Midbrain (tissue), 1 donor: ENCODE measurements around the gene RHOH.

ENCODE experiments used
- DNase-seq: peaks from one replicate; lab custom pipeline; 2025; lab: John Stamatoyannopoulos, UW

RHOH gene

DNA sequence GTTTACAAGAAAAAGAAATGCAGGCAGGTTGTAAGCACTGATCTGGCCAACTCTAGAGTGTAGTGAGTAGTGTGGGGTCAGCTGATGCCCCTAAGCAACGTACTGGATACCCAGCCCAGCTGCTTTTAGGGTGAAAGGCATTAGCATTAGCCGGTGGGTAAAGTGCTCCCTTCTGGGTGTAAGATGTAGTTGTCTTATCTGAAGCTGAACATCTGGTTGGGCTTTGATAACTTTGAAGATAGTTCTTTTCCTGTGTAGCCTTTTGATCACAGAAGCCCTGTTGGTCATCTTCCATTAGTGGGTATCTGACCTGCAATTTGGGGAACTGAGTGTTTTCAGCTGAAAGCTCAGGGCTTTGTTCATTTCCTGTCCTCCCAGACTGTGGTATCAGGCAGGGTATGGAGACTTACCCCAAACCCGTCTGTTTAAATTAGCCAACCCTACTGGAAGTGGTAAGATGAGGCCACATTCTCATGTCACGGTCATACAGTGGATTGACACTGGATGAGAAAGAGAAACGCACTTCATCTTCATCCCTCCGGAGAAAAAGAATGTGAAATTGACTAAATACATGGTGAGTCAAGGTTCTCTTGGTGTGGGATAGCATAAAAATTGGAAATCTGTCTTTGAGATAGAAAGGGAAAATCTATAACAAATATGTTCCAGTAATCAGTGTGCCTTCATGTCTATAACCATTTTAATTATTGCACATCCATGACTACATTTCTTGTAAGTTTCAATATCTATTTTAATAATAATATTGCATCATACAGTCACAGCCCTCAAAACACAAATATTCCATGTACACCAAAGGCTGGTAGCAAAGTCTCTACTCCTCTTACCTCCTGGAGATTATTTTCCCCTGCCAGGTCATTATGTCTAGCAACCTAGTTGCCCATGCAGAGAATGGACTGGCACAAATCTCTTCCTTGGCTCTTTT lies 8.7 kb downstream of the RHOH start:
- DNase-seq, result no peak

- no peak for DNase-seq
Observed at GRCh38 chr4:40206426-40206825, 9.6 kb downstream of the RHOH start.

DNA sequence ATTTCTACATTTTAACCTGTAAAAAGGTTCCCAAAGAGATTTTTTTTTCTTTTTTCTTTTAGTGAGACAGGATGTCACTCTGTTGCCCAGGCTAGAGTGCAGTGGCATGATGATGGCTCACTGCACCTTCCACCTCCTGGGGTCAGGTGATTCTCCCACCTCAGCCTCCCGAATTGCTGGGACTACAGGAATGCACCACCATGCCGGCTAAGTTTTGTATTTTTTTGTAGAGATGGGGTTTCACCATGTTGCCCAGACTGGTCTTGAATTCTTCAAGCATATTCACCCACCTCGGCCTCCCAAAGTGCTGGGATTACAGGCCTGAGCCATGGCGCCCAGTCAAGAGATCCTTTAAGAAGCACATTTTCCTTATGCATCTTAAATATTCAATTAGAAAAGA lies 12.6 kb downstream of the RHOH start:
- DNase-seq, result no peak

DNA sequence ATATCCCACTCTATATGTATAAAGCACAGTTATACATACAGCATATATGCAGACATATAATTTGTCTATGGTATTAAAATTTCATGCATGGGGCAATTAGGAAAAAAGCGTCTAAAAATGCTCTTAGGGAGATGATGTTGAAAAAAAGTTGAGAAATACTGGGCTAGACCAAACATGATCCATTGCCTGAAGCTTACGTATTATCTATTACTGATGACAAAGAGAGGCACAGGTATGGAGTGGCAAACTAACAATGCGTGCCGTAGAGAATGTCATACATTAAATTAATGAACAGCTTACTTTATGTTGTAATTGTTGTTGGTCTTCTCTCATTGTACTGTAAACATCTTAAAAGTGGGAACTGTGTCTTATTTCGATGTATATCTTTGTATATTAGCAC lies 13.9 kb downstream of the RHOH start:
- no peak for DNase-seq

- no peak for DNase-seq
Observed at GRCh38 chr4:40211224-40212185, 14.7 kb downstream of the RHOH start.

DNA sequence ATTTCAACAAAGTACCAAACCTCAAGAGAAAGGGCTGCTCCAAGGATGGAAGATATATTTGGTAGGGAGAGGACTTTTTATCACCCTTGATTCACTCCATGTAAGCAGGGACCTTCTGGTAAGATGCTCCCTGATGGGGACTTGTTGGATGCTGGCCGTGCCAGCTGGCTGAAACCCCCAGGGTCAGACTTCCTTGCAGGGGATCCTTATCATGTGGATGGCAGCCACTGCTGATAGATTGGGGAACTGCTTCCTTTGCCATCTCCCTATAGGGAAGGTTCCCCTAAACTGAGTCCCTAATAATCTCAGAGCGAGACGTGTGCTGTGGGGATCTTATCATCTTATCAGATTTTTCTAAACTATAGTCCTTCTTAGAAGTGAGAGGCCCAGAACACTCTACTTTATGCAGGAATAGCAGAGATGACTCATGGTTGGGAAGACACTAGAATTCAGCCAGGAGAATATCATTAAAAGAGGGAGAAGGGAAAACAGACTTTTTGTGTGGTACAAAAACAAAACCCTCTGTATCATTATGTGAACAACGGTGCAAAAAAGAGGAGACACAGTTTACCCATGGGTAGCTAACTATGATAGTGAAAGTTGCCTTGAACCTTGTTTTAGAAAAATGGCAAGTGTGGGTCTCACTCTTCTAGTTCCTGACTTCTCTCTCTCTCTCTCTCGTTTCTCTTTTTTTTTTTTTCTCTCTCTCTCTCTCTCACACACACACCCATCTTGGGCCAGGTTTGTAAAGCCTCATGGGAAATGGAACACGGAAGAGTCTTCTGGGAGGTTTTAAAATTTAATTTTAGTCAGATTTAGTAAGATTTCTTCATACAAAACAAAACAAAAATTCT lies 16.1 kb downstream of the RHOH start:
- DNase-seq, result no peak

- DNase-seq, result no peak
Observed at GRCh38 chr4:40214038-40214437, 17.2 kb downstream of the RHOH start.

DNA sequence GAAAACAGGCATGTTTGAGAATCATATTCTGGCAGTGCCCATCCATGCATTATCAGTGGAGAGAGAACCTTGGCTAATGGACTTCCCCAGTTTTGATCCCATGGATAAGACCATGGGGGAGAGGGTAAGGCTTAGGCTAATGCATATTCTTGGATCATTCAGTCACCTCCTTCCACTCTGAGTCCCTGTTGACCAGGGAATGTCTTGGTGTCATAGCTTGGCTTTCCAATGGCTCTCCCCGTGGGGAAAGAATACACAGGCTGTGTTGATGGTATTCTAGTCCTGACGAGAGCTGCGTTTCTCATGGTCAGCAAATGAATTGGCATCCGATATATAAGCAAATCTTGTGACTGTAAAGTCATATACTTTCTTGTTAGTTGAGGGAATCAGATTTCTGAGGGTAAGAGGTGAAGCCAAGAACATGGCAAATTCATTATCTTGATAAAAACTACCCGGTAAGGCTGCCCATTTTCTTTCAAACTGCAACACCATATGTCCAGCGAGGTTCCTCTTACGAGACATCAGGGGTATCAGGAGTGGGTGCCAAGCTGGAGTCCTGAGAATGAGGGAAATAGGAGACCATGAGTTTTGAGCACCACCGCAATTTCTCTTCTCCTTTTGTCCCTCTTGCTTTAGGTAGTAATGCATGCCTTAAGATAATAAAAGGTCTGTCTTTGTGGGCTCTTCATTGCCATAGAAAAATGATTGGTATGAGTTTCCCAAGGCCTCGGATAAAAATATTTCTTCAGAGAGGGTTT lies 18.0 kb downstream of the RHOH start:
- DNase-seq, result no peak

- no peak for DNase-seq
Observed at GRCh38 chr4:40216622-40217366, 20.0 kb downstream of the RHOH start.

DNA sequence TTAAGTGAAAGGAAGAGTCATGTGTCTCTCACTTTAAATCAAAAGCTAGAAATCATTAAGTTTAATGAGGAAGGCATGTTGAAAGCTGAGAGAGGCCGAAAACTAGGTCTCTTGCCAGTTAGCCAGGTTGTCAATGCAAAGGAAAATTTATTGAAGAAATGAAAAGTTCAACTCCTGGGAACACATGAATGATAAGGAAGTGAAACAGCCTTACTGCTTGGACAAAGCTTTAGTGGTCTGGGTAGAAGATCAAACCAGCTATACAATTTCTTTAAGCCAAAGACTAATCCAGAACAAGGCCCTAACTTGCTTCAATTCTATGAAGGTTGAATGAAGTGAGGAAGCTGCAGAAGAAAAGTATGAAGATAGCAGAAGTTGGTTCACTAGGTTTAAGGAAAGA lies 24.9 kb downstream of the RHOH start:
- DNase-seq, result no peak

DNA sequence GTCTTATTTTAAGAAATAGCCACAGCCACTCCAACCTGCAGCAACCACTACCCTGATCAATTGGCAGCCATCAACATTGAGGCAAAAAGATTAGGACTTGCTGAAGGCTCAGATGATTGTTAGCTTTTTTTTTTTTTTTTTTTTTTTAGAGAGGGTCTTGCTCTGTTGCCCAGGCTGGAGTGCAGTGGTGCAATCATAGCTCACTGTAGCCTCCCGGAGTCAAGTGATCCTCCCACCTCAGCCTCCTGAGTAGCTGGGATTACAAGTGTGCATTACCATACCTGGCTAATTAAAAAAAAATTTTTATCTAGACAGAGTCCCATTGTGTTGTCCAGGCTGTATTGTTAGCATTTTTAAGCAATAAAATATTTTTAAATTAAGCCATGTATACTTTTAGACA lies 26.5 kb downstream of the RHOH start:
- DNase-seq, result no peak

GRCh38 chr4:40224432-40224831 lies 27.6 kb downstream of the RHOH start:
- no peak for DNase-seq

GRCh38 chr4:40225497-40225896 lies 28.7 kb downstream of the RHOH start:
- DNase-seq, result no peak

DNA sequence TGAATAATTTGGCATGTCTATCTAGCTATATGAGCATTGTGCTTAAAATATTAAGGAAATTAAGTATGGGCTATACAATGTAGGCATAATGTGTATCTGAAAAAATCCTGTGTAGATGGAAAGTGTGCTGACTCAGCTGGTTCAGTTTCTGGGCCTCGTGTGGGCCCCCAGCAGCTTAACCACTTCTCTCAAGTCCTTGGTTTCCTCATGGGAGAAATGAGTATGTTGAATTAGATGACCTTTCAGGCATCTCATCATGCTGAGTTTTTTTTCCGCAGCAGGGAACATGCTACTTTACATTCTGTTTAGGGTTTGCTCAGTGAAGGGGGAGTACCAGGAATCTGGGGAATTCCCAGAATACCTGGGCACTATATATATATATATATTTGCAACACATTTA lies 30.5 kb downstream of the RHOH start:
- peak; percentile 2 for DNase-seq

DNA sequence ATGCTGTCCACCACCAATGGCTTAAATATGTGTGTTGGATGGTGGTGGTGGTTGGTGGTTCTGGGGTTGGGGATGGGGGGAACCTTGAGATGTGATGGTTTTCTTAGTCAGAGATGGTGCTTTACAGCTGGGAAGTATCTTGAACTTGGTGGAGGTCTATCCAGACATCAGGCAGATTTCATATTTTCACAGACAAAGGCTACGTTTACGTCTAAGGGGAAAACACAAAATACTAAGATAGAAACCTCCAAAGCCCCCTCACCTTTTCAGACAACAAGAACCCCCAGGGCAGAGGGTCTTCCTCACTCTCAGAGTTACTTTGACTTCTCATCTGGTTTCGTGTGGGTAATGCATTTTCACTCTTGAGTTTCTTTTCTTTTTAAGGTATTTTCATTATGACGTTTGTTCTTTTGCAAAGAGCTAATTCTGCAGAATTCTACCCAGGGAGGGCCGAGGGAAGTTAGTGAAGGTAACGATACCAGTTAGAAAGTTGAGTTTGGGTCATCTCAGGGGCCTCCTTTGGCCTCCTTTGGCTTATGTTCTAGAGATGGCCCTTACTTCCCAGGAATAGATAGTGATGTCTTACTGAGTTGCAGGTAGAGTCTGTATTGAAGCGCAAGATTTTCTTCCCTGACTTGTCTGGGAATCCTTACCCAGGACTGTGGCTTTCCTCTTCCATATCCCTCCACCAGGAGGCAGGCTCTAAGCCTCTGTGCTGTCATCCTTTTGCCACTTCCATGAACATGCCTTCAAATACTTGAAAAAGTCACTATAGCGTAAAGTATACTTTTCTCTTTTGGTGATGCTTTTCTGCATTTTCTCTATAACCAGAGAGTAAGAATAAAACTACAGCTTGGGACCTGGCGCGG lies 31.9 kb downstream of the RHOH start:
- DNase-seq, result no peak

- no peak for DNase-seq
Observed at GRCh38 chr4:40231316-40231863, 34.6 kb downstream of the RHOH start.

GRCh38 chr4:40232610-40233009 lies 35.8 kb downstream of the RHOH start:
- DNase-seq, result no peak

- DNase-seq, result no peak
Observed at GRCh38 chr4:40233227-40233626, 36.4 kb downstream of the RHOH start.

DNA sequence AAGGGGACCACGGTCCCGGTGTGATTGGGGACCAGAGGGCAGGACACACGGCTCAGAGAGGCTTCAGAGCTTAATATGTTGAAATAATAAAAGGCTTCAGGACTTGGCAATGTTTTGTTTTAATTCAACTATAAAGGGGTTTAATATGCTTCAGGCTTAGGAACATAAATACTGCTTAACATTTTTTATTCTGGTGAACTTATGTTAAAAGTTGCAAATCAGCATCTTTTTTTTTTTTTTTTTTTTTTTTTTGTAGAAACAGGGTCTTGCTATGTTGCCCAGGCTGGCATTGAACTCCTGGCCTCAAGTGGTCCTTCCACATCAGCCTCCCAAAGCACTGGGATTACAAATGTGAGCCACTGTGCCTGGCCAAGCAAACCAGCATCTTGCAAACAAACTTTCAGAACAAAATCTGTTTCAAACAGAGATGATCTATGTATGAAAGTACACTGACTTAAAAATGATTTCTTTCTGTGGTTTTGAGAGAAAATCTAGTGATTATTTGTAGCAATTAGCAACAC lies 37.7 kb downstream of the RHOH start:
- DNase-seq, result no peak
